Loucy (cell line): Measurements from ENCODE around the gene LRRC38.

Experiments
- H2AFZ ChIP-seq: fragments of 200-600 bp; sonication (generic); 2 replicates; pipeline ENCODE4 v1.6.0; 2016; ENCODE audit warnings: antibody characterized with exemption, mild to moderate bottlenecking, low read length, moderate library complexity
- H3F3A ChIP-seq: fragments of 200-600 bp; 2 replicates; pipeline ENCODE4 v1.6.0; 2016; ENCODE audit warnings: antibody characterized with exemption, low read depth, mild to moderate bottlenecking
- H3K27me3 ChIP-seq: fragments of 200-600 bp; sonication (generic); 2 replicates; pipeline ENCODE4 v1.6.1; 2014; ENCODE audit warnings: low read length, mild to moderate bottlenecking; ENCODE audit not compliant: insufficient read depth, poor library complexity, severe bottlenecking
- H3K36me3 ChIP-seq: fragments of 200-600 bp; sonication (generic); 2 replicates; pipeline ENCODE4 v1.6.1; 2016; ENCODE audit warnings: low read length; ENCODE audit not compliant: insufficient read depth
- H3K4me1 ChIP-seq: fragments of 200-600 bp; sonication (generic); 2 replicates; pipeline ENCODE4 v1.5.1; 2014; ENCODE audit warnings: low read length, mild to moderate bottlenecking; ENCODE audit not compliant: insufficient read depth, poor library complexity, severe bottlenecking
- H3K4me2 ChIP-seq: fragments of 200-600 bp; sonication (generic); 2 replicates; pipeline ENCODE4 v1.6.0; 2014; ENCODE audit warnings: antibody characterized with exemption, low read length, low read depth, mild to moderate bottlenecking; ENCODE audit not compliant: poor library complexity, severe bottlenecking
- H3K4me3 ChIP-seq: fragments of 200-600 bp; sonication (generic); 2 replicates; pipeline ENCODE4 v1.5.1; 2014; ENCODE audit warnings: low read length, mild to moderate bottlenecking, mixed read lengths; ENCODE audit not compliant: poor library complexity, severe bottlenecking
- H3K79me2 ChIP-seq: fragments of 200-600 bp; sonication (generic); 2 replicates; pipeline ENCODE4 v1.6.1; 2014; ENCODE audit warnings: low read length; ENCODE audit not compliant: insufficient read depth
- H3K9ac ChIP-seq: fragments of 200-600 bp; sonication (generic); 2 replicates; pipeline ENCODE4 v1.6.0; 2014; ENCODE audit warnings: mild to moderate bottlenecking, low read depth, low read length, moderate library complexity; ENCODE audit not compliant: poor library complexity, severe bottlenecking
- H3K9me2 ChIP-seq: fragments of 200-600 bp; sonication (generic); replicated peaks from 2 replicates; pipeline ENCODE4 v1.6.1; 2016; ENCODE audit warnings: low read depth, low read length, mixed read lengths
- H3K9me3 ChIP-seq: fragments of 200-600 bp; sonication (generic); 2 replicates; pipeline ENCODE4 v1.6.1; 2014; ENCODE audit warnings: mild to moderate bottlenecking, antibody characterized with exemption, low read length, low read depth; ENCODE audit not compliant: insufficient read depth
- H4K20me1 ChIP-seq: fragments of 200-600 bp; sonication (generic); 2 replicates; pipeline ENCODE4 v1.6.0; 2014; ENCODE audit warnings: antibody characterized with exemption, low read length, mild to moderate bottlenecking; ENCODE audit not compliant: insufficient read depth, poor library complexity, severe bottlenecking
- CTCF ChIP-seq: fragments of 200-600 bp; sonication (generic); conservative IDR thresholded peaks from 2 replicates; pipeline ENCODE4 v1.5.1; 2014; ENCODE audit warnings: mild to moderate bottlenecking, antibody characterized with exemption, low read length
- EZH2phosphoT487 ChIP-seq: fragments of 200-600 bp; IDR thresholded peaks from 2 replicates; pipeline ENCODE4 v1.6.1; 2018; ENCODE audit warnings: antibody characterized with exemption, mild to moderate bottlenecking, moderate library complexity, borderline replicate concordance

Gene LRRC38

GRCh38 chr1:13482600-13482999, 31.2 kb downstream of the LRRC38 start:
- no peak overlapping the region for H2AFZ ChIP-seq
- no peaks in the 10 kb centered on the region for H4K20me1 ChIP-seq
- no peaks in the 10 kb centered on the region for H3K27me3 ChIP-seq
- TF ChIP-seq CTCF = no peak
- TF ChIP-seq EZH2phosphoT487 = no peak
- H3K36me3 ChIP-seq = no peaks in the 10 kb centered on the region
- H3K9me3 ChIP-seq = no peaks in the 10 kb centered on the region
- H3K4me1 ChIP-seq = peaks cover 42% of the 10 kb centered on the region
- no peak overlapping the region for H3K9ac ChIP-seq
- H3K9me2 ChIP-seq = no peaks in the 10 kb centered on the region
- H3K4me2 ChIP-seq = no peak overlapping the region
- H3K79me2 ChIP-seq = no peaks in the 10 kb centered on the region
- H3K4me3 ChIP-seq = no peak overlapping the region
- H3F3A ChIP-seq = peaks cover 9% of the 10 kb centered on the region; the same call in 1 of the 2 replicates

- peaks cover 9% of the 10 kb centered on the region; the same call in 1 of the 2 replicates for H3F3A ChIP-seq
- H3K9me2 ChIP-seq = no peaks in the 10 kb centered on the region
- no peaks in the 10 kb centered on the region for H3K27me3 ChIP-seq
- H2AFZ ChIP-seq = no peak overlapping the region
- peak overlapping the region; percentile 58 for H3K4me3 ChIP-seq
- no peaks in the 10 kb centered on the region for H3K36me3 ChIP-seq
- peak overlapping the region; percentile 62 for H3K4me2 ChIP-seq
- no peaks in the 10 kb centered on the region for H3K9me3 ChIP-seq
- H3K79me2 ChIP-seq = no peaks in the 10 kb centered on the region
- TF ChIP-seq CTCF (no peak), EZH2phosphoT487 (no peak)
- peak overlapping the region; percentile 46 for H3K9ac ChIP-seq
- H3K4me1 ChIP-seq = peaks cover 31% of the 10 kb centered on the region
- H4K20me1 ChIP-seq = no peaks in the 10 kb centered on the region
Observed at GRCh38 chr1:13479171-13479856, 34.5 kb downstream of the LRRC38 start.

- peaks cover 31% of the 10 kb centered on the region for H3K4me1 ChIP-seq
- peak overlapping the region; percentile 46 for H3K9ac ChIP-seq
- H4K20me1 ChIP-seq = no peaks in the 10 kb centered on the region
- no peak for TF ChIP-seq CTCF
- TF ChIP-seq EZH2phosphoT487 = no peak
- no peaks in the 10 kb centered on the region for H3K36me3 ChIP-seq
- no peaks in the 10 kb centered on the region for H3K9me3 ChIP-seq
- H3K27me3 ChIP-seq = no peaks in the 10 kb centered on the region
- peaks cover 9% of the 10 kb centered on the region; the same call in 1 of the 2 replicates for H3F3A ChIP-seq
- H3K4me2 ChIP-seq = peak overlapping the region; percentile 62
- H2AFZ ChIP-seq = no peak overlapping the region
- H3K9me2 ChIP-seq = no peaks in the 10 kb centered on the region
- no peaks in the 10 kb centered on the region for H3K79me2 ChIP-seq
- peak overlapping the region; percentile 58 for H3K4me3 ChIP-seq
Observed at GRCh38 chr1:13478692-13479091, 35.1 kb downstream of the LRRC38 start.
